UCSD-AML1 (cell line): Measurements from ENCODE around the gene LRRTM2.
"Not testable (repeated sequence)": the region's sequence is repeated elsewhere in the genome, so short reads cannot be mapped to it uniquely, and the experiment has no call there.

Source experiments
- DNase-seq: peaks from one replicate; lab custom pipeline; 2025; ENCODE audit not compliant: unreplicated experiment; lab: John Stamatoyannopoulos, UW

LRRTM2 gene

DNA sequence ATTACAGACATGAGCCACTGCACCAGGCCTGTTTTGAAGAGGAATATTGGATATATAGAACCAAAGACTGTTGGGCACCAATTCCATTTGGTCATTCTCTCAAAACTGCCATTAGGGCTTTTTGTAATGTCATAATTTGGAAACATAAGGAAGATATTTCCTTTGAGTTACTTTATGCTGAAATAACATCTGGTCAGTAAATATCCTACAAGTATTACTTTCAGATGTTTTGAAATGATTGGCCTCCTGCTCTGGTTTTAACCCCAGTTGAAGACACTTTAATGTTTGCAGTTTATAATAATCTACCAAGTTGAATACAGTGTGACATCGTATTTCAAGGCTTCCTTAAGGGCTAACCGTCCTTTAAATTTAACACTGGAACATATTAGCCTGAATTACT is 33.6 kb downstream of the LRRTM2 start:
- DNase-seq: no peak

DNA sequence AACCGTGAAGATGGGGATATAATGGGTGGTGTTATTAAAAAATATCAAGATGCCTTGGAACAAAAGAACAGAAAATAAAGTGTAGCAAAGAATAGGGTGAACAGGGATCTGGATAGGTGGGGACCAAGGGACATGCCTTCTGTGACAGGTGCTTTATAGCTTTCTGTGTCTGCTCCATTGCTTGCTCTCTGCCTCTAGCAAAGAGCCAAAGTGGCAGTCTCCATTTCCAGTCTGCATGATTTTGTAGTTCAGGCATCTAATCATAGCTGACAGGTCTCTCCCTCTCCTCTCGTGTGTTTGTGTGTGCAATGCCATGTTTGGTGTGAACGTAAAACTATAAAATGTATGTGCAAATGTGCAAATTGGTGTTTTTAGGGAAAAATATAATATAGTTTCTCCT is 35.0 kb downstream of the LRRTM2 start:
- DNase-seq: no peak

DNA sequence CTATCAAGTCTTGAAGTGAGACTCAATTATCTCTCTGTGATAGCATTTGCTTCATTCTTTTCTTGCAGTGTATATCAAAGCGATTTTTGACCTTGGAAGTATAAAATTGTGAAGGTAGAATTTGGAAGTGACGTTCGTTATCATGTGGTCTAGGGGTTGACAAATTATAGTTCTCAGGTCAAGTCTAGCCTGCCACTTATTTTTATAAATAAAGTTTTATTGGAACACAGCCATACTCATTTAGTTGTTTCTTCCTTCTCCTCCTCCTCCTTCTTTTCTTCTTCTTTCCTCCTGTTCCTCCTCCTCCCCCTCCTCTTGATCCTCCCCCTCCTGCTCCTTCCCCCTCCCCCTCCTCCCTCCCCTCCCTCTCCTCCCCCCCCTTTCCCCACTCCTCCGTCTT is 38.0 kb downstream of the LRRTM2 start:
- DNase-seq: no peak

DNA sequence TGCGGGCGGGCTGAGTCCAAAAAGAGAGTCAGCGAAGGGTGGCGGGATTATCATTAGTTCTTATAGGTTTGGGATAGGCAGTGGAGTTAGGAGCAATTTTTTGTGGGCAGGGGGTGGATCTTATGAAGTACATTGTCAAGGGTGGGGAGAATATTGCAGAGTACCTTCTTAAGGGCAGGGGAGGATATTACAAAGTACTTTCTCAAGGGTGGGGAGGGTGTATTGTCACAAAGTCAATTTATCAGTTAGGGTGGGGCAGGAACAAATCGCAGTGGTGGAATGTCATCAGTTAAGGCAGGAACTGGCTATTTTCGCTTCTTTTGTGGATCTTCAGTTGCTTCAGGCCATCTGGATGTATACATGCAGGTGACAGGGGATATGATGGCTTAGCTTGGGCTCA is 40.3 kb downstream of the LRRTM2 start:
- not testable (repeated sequence) for DNase-seq

DNA sequence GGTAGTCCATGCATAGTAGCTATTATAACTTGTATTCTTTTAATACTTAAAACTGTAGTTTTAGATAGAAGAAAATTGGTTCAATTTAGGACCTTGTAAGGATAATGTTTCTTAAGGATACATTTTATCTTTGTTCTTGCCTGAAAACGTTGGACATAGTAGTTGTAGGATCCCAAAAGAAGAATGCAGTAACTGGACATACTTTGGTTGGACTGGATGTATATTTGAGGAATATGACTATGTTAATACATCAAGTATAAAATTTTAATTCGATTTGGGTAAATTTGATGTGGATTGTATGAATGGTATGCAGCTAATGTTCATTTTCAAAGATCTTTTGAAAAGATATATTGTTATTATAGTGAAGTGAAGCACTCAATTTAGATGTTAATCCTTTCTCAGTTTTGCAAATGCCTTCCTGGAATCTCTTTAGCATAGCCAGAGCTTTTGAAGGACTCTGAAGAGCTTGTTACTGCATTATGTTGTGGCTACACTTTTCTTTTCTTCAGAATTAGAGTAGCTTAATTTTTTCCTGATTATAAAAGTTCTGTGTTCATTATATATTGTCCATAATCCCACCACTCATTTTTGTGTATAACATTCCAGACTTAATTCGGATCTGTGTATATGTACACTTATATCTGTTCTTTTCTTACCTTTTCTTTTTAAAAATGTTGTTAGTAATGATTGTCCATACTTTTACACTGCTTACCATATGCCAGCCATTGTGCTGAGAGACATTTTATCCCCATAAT is 41.2 kb downstream of the LRRTM2 start:
- DNase-seq: no peak

DNA sequence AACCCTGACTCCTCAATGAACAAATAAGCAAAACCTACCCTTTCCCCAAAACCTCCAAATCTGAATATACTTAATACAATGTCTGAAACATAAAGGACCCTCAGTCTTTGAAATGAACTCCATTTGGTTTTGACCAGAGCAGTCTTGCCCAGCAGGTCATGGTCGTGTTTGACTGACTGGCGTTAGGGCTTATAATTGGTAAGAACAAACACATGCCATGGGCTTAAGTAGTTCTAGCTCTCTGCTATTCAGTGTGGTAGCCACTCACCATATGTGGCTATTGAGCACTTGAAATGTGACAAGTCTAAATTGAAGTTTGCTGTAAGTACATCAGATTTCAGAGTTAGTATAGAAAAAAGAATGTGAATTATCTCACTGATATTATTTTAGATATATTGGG is 42.1 kb downstream of the LRRTM2 start:
- DNase-seq: no peak

DNA sequence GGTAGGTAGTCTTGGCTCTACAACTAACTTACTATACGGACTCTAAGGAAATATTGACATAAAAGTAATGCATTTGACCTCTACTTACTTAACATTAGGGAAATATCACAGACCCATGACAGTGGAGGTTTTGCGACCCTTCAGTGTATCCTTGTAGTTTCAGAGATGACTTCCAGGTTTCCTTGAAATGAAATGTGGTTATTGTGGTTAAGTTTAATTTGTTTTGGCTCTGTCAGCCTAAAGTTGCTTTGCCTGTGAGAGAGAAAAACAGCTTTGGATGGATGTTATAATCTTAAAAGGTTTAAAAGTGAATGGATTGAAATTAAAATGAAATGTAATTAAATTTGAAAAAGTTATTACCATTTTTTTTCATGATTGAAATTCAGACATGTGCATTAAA is 42.9 kb downstream of the LRRTM2 start:
- DNase-seq: no peak

DNA sequence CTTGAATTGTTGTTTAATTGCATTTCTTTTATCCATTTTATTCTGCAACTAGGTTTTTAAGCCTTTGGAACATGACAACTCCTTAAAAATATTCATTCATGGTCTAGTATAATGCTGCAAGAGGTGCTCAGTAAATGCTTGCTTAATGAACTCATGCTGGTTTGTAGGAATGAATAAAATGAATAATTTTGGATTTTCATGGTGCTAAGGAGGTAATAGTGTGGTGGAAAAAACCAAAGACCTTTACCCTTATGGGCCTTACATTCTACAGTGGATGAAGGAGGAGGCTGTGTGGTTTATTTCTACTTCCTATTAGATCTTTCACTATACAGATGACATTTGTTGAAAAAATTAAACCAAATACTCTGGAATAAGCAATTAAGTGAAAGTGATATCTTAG is 43.4 kb downstream of the LRRTM2 start:
- DNase-seq: no peak

DNA sequence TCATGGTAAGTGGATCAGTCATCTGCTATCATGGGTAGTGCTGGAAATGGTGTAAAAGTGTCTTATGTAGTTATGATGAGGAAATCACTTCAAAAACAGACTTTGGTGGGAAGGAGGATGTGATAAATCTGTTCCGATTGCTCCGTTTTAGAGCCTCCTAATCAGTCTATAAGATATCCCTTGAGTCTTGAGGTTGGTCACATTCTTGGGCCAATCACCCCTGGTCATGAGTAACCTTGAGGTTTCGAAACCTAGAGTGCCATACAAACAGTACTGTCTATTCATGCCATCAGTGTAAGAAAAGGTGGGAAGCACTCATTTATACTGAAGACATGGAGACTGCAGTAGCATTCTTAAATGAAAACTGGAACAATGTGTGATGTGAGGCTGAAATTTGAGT is 45.8 kb downstream of the LRRTM2 start:
- DNase-seq: no peak

DNA sequence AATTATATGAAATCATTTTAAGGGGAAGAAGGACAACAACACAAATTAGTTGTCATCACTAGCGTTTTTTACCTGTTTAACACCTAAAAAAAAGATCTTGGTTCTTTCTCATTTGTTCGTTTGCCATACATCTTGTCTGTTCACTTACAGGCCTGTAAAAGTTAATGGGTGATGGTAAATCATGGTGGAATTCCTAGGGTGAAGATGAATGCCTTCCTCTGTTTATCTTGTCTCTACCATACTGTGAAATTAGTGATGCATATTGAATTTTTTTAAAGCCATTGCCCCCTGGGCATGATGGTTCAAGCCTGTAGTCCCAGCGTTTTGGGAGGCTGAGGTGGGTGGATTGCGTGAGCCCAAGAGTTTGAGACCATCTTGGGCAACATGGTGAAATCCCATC is 46.6 kb downstream of the LRRTM2 start:
- no peak for DNase-seq

DNA sequence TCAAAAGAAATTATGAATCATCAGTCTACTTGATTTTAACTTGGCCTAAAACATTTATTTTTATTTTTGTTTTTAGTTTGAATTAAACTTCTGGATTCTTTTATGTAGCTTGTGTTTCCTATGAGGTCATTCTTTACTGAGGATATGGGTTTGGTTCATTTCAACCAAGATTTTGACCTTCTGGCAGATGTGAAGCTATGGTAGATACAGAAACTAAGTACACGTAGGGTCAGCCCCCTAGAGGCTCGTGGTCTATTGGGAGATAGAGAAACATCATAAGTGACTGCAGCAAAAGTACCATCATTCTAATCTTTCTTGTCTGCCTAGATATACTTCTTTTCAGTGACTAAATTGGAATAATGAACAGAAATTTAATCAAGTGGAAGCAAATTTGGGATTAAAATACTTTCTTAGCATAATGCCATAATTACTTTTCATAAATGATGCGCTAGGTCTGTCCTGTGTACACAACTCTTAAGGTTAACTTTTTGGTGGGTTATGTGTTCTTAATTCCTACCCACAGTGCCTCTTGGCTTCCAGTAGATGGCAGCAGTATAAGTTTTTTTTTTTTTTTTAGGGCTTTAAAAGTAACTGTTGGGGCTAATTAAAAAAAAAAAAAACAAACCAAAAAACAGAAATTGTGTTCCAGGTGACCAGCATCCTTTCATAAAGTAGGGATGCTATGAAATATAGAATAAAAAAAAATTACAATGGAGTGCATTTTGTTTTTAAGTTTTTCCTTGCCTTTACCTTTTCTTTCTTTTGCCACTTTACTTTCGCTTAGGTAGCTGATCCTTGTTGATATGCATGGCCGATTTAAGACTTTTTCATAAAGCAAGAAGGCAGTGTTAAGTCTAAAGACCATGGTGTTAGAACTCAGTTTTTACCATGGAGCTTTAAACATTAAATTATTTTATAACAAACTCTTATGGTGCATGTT is 49.9 kb downstream of the LRRTM2 start:
- no peak for DNase-seq

DNA sequence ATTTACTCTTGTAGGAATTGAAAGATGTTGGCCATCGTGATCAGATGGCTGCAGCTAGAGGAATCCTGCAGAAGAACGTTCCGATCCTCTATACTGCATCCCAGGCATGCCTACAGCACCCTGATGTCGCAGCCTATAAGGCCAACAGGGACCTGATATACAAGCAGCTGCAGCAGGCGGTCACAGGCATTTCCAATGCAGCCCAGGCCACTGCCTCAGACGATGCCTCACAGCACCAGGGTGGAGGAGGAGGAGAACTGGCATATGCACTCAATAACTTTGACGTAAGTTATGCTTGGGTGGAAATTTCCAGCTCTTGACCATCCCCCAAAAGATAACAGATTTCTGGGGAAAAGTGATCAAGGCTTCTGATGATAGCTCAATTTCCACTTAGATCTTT is 50.6 kb downstream of the LRRTM2 start:
- DNase-seq: no peak

DNA sequence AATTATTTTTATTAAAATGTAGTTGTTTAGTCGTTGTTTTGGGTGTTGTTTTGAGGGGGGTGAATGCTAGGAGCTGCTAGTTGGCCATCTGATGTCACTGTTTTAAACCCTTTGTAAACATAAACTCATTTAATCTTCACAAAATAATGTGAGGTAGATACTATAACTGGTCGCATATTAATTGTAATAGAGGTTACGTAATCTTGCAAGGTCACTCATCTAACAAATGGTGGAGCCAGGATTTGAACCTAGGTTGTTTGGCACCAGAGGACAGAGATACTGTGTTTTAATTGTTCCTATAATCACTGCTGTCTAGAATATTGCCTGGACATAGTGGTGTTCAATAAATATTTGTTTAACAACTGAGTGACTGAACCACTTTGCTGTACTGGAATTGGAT is 54.4 kb downstream of the LRRTM2 start:
- no peak for DNase-seq

DNA sequence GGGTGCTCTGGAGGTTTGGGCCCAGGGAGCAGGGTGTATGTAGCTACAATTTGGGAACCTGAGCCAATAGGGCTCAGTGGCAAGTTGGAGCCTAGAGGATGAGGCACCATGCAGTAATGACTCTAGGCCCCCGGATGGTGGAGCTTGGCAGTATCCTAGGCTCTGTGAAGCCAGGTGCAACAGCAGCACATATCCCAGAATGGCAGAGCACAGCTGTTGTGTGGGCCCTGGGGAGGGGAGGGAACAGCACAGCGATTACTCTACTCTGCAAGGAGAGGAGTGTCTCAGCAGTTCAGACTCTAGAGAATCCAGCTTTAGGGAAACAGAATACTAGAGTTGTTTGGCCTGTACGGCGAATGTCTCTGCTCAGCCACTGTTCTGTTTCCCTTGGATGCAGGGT is 56.1 kb downstream of the LRRTM2 start:
- DNase-seq: no peak
